ENCODE results near the gene PCBP4.

PCBP4 gene

GRCh38 chr3:51967384-51968169 is at the start of gene PCBP4:
TSS of gene PCBP4 (minus strand) at chr3:51967454. CDS start at chr3:51961240, 6,214 bp downstream.
- Histone ChIP-seq H3K9me3 (ENCODE audit: control insufficient read depth in 1 of 2, low read length in 2 of 2) (no peaks in the 10 kb centered on the region), H3K27me3 (ENCODE audit: low read depth, low read length) (no peaks in the 10 kb centered on the region), H3K36me3 (ENCODE audit: control insufficient read depth in 1 of 2, insufficient read depth in 2 of 2, low read length in 2 of 2) (no peaks in the 10 kb centered on the region), H3K27ac (ENCODE audit: low read length) (peak within 1 kb of the TSS; percentile 63), H3K4me3 (ENCODE audit: low read depth in 1 of 2, low read length in 2 of 2) (peak within 1 kb of the TSS; percentile 71 to 72), H3K4me1 (ENCODE audit: control insufficient read depth in 1 of 2, insufficient read depth in 2 of 2, low read length in 2 of 2) (peaks cover 0 to 50% of the 10 kb centered on the region in 2 donors)

- no peak overlapping the region for H3K27ac ChIP-seq (ENCODE audit: low read length)
These were observed 48.4 kb upstream of the PCBP4 start for GRCh38 chr3:52015438-52016228.

GRCh38 chr3:52014613-52015012 is 47.4 kb upstream of the PCBP4 start:
- Histone ChIP-seq H3K4me1 (ENCODE audit: control insufficient read depth in 1 of 2, insufficient read depth in 2 of 2, low read length in 2 of 2) (peaks cover 0 to 3% of the 10 kb centered on the region in 2 donors), H3K27me3 (ENCODE audit: low read depth, low read length) (no peaks in the 10 kb centered on the region), H3K4me3 (ENCODE audit: low read depth in 1 of 2, low read length in 2 of 2) (no peak overlapping the region), H3K9me3 (ENCODE audit: control insufficient read depth in 1 of 2, low read length in 2 of 2) (no peaks in the 10 kb centered on the region), H3K27ac (ENCODE audit: low read length) (no peak overlapping the region), H3K36me3 (ENCODE audit: control insufficient read depth in 1 of 2, insufficient read depth in 2 of 2, low read length in 2 of 2) (no peaks in the 10 kb centered on the region)

More at GRCh38 chr3:52015438-52016228, 48.4 kb upstream of the PCBP4 start:
- Histone ChIP-seq H3K9me3 (ENCODE audit: control insufficient read depth in 1 of 2, low read length in 2 of 2) (no peaks in the 10 kb centered on the region), H3K27me3 (ENCODE audit: low read depth, low read length) (no peaks in the 10 kb centered on the region), H3K4me1 (ENCODE audit: control insufficient read depth in 1 of 2, insufficient read depth in 2 of 2, low read length in 2 of 2) (peaks cover 0 to 7% of the 10 kb centered on the region in 2 donors), H3K36me3 (ENCODE audit: control insufficient read depth in 1 of 2, insufficient read depth in 2 of 2, low read length in 2 of 2) (no peaks in the 10 kb centered on the region), H3K4me3 (ENCODE audit: low read depth in 1 of 2, low read length in 2 of 2) (no peak overlapping the region)

GRCh38 chr3:52013802-52014598 is 46.7 kb upstream of the PCBP4 start:
- H3K36me3 ChIP-seq (ENCODE audit: control insufficient read depth in 1 of 2, insufficient read depth in 2 of 2, low read length in 2 of 2) = no peaks in the 10 kb centered on the region
- no peaks in the 10 kb centered on the region for H3K9me3 ChIP-seq (ENCODE audit: control insufficient read depth in 1 of 2, low read length in 2 of 2)
- H3K4me1 ChIP-seq (ENCODE audit: control insufficient read depth in 1 of 2, insufficient read depth in 2 of 2, low read length in 2 of 2) = no peaks in the 10 kb centered on the region
- no peaks in the 10 kb centered on the region for H3K27me3 ChIP-seq (ENCODE audit: low read depth, low read length)
- H3K27ac ChIP-seq (ENCODE audit: low read length) = no peak overlapping the region
- H3K4me3 ChIP-seq (ENCODE audit: low read depth in 1 of 2, low read length in 2 of 2) = no peak overlapping the region

GRCh38 chr3:52012699-52013098 is 45.4 kb upstream of the PCBP4 start:
- no peaks in the 10 kb centered on the region for H3K4me1 ChIP-seq (ENCODE audit: control insufficient read depth in 1 of 2, insufficient read depth in 2 of 2, low read length in 2 of 2)
- no peak overlapping the region for H3K27ac ChIP-seq (ENCODE audit: low read length)

GRCh38 chr3:52010431-52010830 is 43.2 kb upstream of the PCBP4 start:
- Histone ChIP-seq H3K27me3 (ENCODE audit: low read depth, low read length) (no peaks in the 10 kb centered on the region), H3K36me3 (ENCODE audit: control insufficient read depth in 1 of 2, insufficient read depth in 2 of 2, low read length in 2 of 2) (no peaks in the 10 kb centered on the region), H3K4me3 (ENCODE audit: low read depth in 1 of 2, low read length in 2 of 2) (no peak overlapping the region), H3K9me3 (ENCODE audit: control insufficient read depth in 1 of 2, low read length in 2 of 2) (no peaks in the 10 kb centered on the region), H3K27ac (ENCODE audit: low read length) (no peak overlapping the region), H3K4me1 (ENCODE audit: control insufficient read depth in 1 of 2, insufficient read depth in 2 of 2, low read length in 2 of 2) (peaks cover 0 to 13% of the 10 kb centered on the region in 2 donors)

More at GRCh38 chr3:52012699-52013098, 45.4 kb upstream of the PCBP4 start:
- Histone ChIP-seq H3K9me3 (ENCODE audit: control insufficient read depth in 1 of 2, low read length in 2 of 2) (no peaks in the 10 kb centered on the region), H3K36me3 (ENCODE audit: control insufficient read depth in 1 of 2, insufficient read depth in 2 of 2, low read length in 2 of 2) (no peaks in the 10 kb centered on the region), H3K4me3 (ENCODE audit: low read depth in 1 of 2, low read length in 2 of 2) (no peak overlapping the region), H3K27me3 (ENCODE audit: low read depth, low read length) (no peaks in the 10 kb centered on the region)

- no peaks in the 10 kb centered on the region for H3K36me3 ChIP-seq (ENCODE audit: control insufficient read depth in 1 of 2, insufficient read depth in 2 of 2, low read length in 2 of 2)
- no peaks in the 10 kb centered on the region for H3K27me3 ChIP-seq (ENCODE audit: low read depth, low read length)
- H3K4me3 ChIP-seq (ENCODE audit: low read depth in 1 of 2, low read length in 2 of 2) = no peak overlapping the region
- peaks cover 0 to 24% of the 10 kb centered on the region in 2 donors for H3K4me1 ChIP-seq (ENCODE audit: control insufficient read depth in 1 of 2, insufficient read depth in 2 of 2, low read length in 2 of 2)
- no peaks in the 10 kb centered on the region for H3K9me3 ChIP-seq (ENCODE audit: control insufficient read depth in 1 of 2, low read length in 2 of 2)
- H3K27ac ChIP-seq (ENCODE audit: low read length) = no peak overlapping the region
These were observed 40.0 kb upstream of the PCBP4 start for GRCh38 chr3:52007291-52007690.

GRCh38 chr3:52006820-52007133 is 39.5 kb upstream of the PCBP4 start:
- no peaks in the 10 kb centered on the region for H3K36me3 ChIP-seq (ENCODE audit: control insufficient read depth in 1 of 2, insufficient read depth in 2 of 2, low read length in 2 of 2)
- no peaks in the 10 kb centered on the region for H3K27me3 ChIP-seq (ENCODE audit: low read depth, low read length)
- peaks cover 0 to 24% of the 10 kb centered on the region in 2 donors for H3K4me1 ChIP-seq (ENCODE audit: control insufficient read depth in 1 of 2, insufficient read depth in 2 of 2, low read length in 2 of 2)
- no peaks in the 10 kb centered on the region for H3K9me3 ChIP-seq (ENCODE audit: control insufficient read depth in 1 of 2, low read length in 2 of 2)
- H3K27ac ChIP-seq (ENCODE audit: low read length) = no peak overlapping the region
- H3K4me3 ChIP-seq (ENCODE audit: low read depth in 1 of 2, low read length in 2 of 2) = no peak overlapping the region

- no peaks in the 10 kb centered on the region for H3K27me3 ChIP-seq (ENCODE audit: low read depth, low read length)
- H3K27ac ChIP-seq (ENCODE audit: low read length) = no peak overlapping the region
These were observed 39.0 kb upstream of the PCBP4 start for GRCh38 chr3:52006017-52006819.

GRCh38 chr3:52005571-52005986 is 38.3 kb upstream of the PCBP4 start:
- Histone ChIP-seq H3K27ac (ENCODE audit: low read length) (no peak overlapping the region), H3K27me3 (ENCODE audit: low read depth, low read length) (no peaks in the 10 kb centered on the region), H3K36me3 (ENCODE audit: control insufficient read depth in 1 of 2, insufficient read depth in 2 of 2, low read length in 2 of 2) (no peaks in the 10 kb centered on the region), H3K4me3 (ENCODE audit: low read depth in 1 of 2, low read length in 2 of 2) (no peak overlapping the region), H3K9me3 (ENCODE audit: control insufficient read depth in 1 of 2, low read length in 2 of 2) (no peaks in the 10 kb centered on the region), H3K4me1 (ENCODE audit: control insufficient read depth in 1 of 2, insufficient read depth in 2 of 2, low read length in 2 of 2) (peaks cover 0 to 28% of the 10 kb centered on the region in 2 donors)

More at GRCh38 chr3:52006017-52006819, 39.0 kb upstream of the PCBP4 start:
- peaks cover 0 to 28% of the 10 kb centered on the region in 2 donors for H3K4me1 ChIP-seq (ENCODE audit: control insufficient read depth in 1 of 2, insufficient read depth in 2 of 2, low read length in 2 of 2)
- H3K4me3 ChIP-seq (ENCODE audit: low read depth in 1 of 2, low read length in 2 of 2) = no peak overlapping the region
- no peaks in the 10 kb centered on the region for H3K36me3 ChIP-seq (ENCODE audit: control insufficient read depth in 1 of 2, insufficient read depth in 2 of 2, low read length in 2 of 2)
- no peaks in the 10 kb centered on the region for H3K9me3 ChIP-seq (ENCODE audit: control insufficient read depth in 1 of 2, low read length in 2 of 2)

Measured in muscle layer of duodenum (tissue), 2 donors.